ENCODE data around the gene PPEF2. TPM values are rescaled to one million over a fixed set of nuclear protein-coding genes. Genes with fewer than 3 reads are reported as not detected.

The PPEF2 gene
- total and polyA plus RNA-seq, 2 experiments from 2014 or later = not detected

DNA sequence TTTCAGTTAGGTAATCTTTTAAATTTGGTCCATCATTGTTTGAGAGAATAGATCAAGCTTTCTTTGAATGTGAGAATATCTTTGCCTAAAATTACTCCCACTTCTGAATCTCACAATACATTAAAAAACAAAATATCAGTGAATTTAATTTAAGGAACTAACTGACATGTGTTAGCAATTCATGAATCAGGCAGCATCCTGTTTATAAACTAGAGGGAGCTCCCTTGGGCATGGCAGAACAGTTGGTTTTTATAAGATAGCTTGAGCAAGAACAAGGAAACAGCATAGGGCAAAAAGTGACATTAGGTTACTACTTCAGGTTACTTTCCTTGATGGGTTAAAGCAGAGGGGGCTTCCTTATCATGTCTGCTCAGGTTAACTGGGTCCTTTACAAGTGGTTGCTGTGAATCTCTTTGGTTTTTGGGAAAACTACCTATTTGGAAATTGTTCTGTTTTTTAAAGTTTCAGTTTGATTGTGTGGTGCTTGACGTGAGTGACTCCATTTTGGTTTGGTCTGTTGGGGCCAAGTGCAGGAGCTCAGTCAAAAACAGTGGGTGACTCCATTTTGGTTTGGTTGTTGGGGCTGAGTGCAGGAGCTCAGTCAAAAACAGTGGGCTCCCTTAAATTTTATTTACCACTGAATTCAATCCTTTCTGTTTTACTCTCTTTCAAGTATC, 68.0 kb downstream of the PPEF2 start (continued):
- no peak for TF ChIP-seq ZNF114 (CRISPR knock-in tag; IDR thresholded peaks at IDR 0.05)
- no peak for TF ChIP-seq REST (IDR thresholded peaks at IDR 0.05; ENCODE audit: unreplicated experiment)
- TF ChIP-seq EZH2phosphoT487 (IDR thresholded peaks at IDR 0.05; ENCODE audit: unreplicated experiment) = no peak
- TF ChIP-seq EZH2 (IDR thresholded peaks at IDR 0.05; ENCODE audit: low read depth, unreplicated experiment) = no peak
- TF ChIP-seq, protein P1, sequence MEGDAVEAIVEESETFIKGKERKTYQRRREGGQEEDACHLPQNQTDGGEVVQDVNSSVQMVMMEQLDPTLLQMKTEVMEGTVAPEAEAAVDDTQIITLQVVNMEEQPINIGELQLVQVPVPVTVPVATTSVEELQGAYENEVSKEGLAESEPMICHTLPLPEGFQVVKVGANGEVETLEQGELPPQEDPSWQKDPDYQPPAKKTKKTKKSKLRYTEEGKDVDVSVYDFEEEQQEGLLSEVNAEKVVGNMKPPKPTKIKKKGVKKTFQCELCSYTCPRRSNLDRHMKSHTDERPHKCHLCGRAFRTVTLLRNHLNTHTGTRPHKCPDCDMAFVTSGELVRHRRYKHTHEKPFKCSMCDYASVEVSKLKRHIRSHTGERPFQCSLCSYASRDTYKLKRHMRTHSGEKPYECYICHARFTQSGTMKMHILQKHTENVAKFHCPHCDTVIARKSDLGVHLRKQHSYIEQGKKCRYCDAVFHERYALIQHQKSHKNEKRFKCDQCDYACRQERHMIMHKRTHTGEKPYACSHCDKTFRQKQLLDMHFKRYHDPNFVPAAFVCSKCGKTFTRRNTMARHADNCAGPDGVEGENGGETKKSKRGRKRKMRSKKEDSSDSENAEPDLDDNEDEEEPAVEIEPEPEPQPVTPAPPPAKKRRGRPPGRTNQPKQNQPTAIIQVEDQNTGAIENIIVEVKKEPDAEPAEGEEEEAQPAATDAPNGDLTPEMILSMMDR (conservative IDR thresholded peaks at IDR 0.05; ENCODE audit: low read depth in 2 of 2) = no peak
- TF ChIP-seq, protein P2, sequence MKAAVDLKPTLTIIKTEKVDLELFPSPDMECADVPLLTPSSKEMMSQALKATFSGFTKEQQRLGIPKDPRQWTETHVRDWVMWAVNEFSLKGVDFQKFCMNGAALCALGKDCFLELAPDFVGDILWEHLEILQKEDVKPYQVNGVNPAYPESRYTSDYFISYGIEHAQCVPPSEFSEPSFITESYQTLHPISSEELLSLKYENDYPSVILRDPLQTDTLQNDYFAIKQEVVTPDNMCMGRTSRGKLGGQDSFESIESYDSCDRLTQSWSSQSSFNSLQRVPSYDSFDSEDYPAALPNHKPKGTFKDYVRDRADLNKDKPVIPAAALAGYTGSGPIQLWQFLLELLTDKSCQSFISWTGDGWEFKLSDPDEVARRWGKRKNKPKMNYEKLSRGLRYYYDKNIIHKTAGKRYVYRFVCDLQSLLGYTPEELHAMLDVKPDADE (IDR thresholded peaks at IDR 0.05) = no peak
- TF ChIP-seq POLR2AphosphoS5 (IDR thresholded peaks at IDR 0.05; ENCODE audit: low read depth) = no peak
- no peak for TF ChIP-seq NANOG (IDR thresholded peaks at IDR 0.05; ENCODE audit: borderline replicate concordance)
- TF ChIP-seq CREB1 (CRISPR knock-in tag; IDR thresholded peaks at IDR 0.05; ENCODE audit: low read depth) = no peak

- Histone ChIP-seq H3K36me3 (ENCODE audit: insufficient read depth) (no peaks in the 10 kb centered on the region), H3K4me3 (no peak overlapping the region), H3K9me2 (ENCODE audit: insufficient read depth) (no peaks in the 10 kb centered on the region), H3K4me1 (ENCODE audit: insufficient read depth) (peaks cover 12% of the 10 kb centered on the region; the same call in 1 of the 2 replicates), H3K79me2 (replicated peaks; ENCODE audit: insufficient read depth) (no peaks in the 10 kb centered on the region), H3K27me3 (ENCODE audit: insufficient read depth) (no peaks in the 10 kb centered on the region), H3K27ac (ENCODE audit: low read depth) (no peak overlapping the region), H4K20me1 (replicated peaks; ENCODE audit: insufficient read depth) (no peaks in the 10 kb centered on the region), H2AFZ (no peak overlapping the region), H3K4me2 (no peak overlapping the region), H3F3A (replicated peaks; ENCODE audit: low read depth) (no peaks in the 10 kb centered on the region)
- peaks cover 4% of the 10 kb centered on the region for H3K27me3 Mint-ChIP-seq (ENCODE audit: insufficient read depth, low read depth, poor library complexity)
- DNase-seq (ENCODE audit: low spot score) = peak; percentile 69
- H3K9me3 Mint-ChIP-seq = no peaks in the 10 kb centered on the region
- peaks cover 9% of the 10 kb centered on the region for H3K4me1 Mint-ChIP-seq
- peak; percentile 93 for ATAC-seq
- 0 out of 3 replicates have a peak, but pooled peaks cover 4% of the 10 kb centered on the region for H3K36me3 Mint-ChIP-seq (ENCODE audit: low read depth)
- H3K27ac Mint-ChIP-seq = peak overlapping the region; percentile 88
- peak overlapping the region; percentile 14; the same call in 2 of the 3 replicates for H3K4me3 Mint-ChIP-seq
- no peak for TF ChIP-seq STAT1 (IDR thresholded peaks at IDR 0.05; ENCODE audit: unreplicated experiment)
- TF ChIP-seq EZH2 (IDR thresholded peaks at IDR 0.05; ENCODE audit: low read depth, unreplicated experiment) = no peak
- no peak for TF ChIP-seq JUNB (IDR thresholded peaks at IDR 0.05; ENCODE audit: unreplicated experiment)
- TF ChIP-seq CREB1 (CRISPR knock-in tag; IDR thresholded peaks at IDR 0.05; ENCODE audit: low read depth) = no peak
- no peak for TF ChIP-seq REST (IDR thresholded peaks at IDR 0.05; ENCODE audit: unreplicated experiment)
- no peak for TF ChIP-seq POLR2AphosphoS5 (IDR thresholded peaks at IDR 0.05; ENCODE audit: low read depth)
- TF ChIP-seq, protein P2 (IDR thresholded peaks at IDR 0.05) = no peak
- TF ChIP-seq, protein P1 (conservative IDR thresholded peaks at IDR 0.05; ENCODE audit: low read depth in 2 of 2) = no peak
- no peak for TF ChIP-seq ZNF114 (CRISPR knock-in tag; IDR thresholded peaks at IDR 0.05)
- TF ChIP-seq NANOG (IDR thresholded peaks at IDR 0.05; ENCODE audit: borderline replicate concordance) = no peak
Observed at GRCh38 chr4:75831856-75832405, 70.3 kb downstream of the PPEF2 start.
